Measurements from ENCODE around the gene MAP3K14.

The MAP3K14 gene

GRCh38 chr17:45326626-45327025 lies 9.8 kb upstream of the MAP3K14 start:
- no peak overlapping the region for H3K9ac ChIP-seq (ENCODE audit: low read length)
- no peak overlapping the region for H2AFZ ChIP-seq (ENCODE audit: insufficient read depth, low read length, poor library complexity)
- no peak overlapping the region for H3K14ac ChIP-seq (ENCODE audit: low read length)
- no peak overlapping the region for H3K27ac ChIP-seq (ENCODE audit: low read depth, low read length)
- H3K79me2 ChIP-seq (ENCODE audit: control insufficient read depth, insufficient read depth, low read length, poor library complexity), result no peaks in the 10 kb centered on the region
- H4K12ac ChIP-seq (ENCODE audit: low read depth, low read length), result no peak overlapping the region
- no peaks in the 10 kb centered on the region for H3K36me3 ChIP-seq (ENCODE audit: control insufficient read depth in 1 of 2, insufficient read depth in 2 of 2, low read length in 2 of 2)
- peak; percentile 80 to 96 for DNase-seq
- H2BK5ac ChIP-seq (ENCODE audit: low read depth, low read length, poor library complexity), result no peak overlapping the region
- H4K8ac ChIP-seq (ENCODE audit: low read depth, low read length), result no peak overlapping the region
- no CpG with 5 or more reads among the region's 7 CpGs for WGBS (ENCODE audit: extremely low coverage, insufficient coverage, insufficient read length)
- H3K4me2 ChIP-seq (ENCODE audit: low read length), result no peak overlapping the region
- no peak overlapping the region for H2BK120ac ChIP-seq (ENCODE audit: insufficient read depth, low read length, poor library complexity)
- no peak overlapping the region for H3K4me3 ChIP-seq (ENCODE audit: low read depth, low read length)
- no peak overlapping the region for H2BK12ac ChIP-seq (ENCODE audit: low read length)
- no peak overlapping the region for H2AK5ac ChIP-seq (ENCODE audit: low read length)
- H3K18ac ChIP-seq (ENCODE audit: low read length), result no peak overlapping the region
- no peak overlapping the region for H3K23ac ChIP-seq (ENCODE audit: low read length)
- H3K79me1 ChIP-seq (ENCODE audit: low read length), result no peaks in the 10 kb centered on the region
- no peaks in the 10 kb centered on the region for H3K4me1 ChIP-seq (ENCODE audit: control insufficient read depth in 1 of 2, insufficient read depth in 2 of 2, low read length in 2 of 2)
- H3K27me3 ChIP-seq (ENCODE audit: insufficient read depth, low read length), result no peaks in the 10 kb centered on the region
- H4K91ac ChIP-seq (ENCODE audit: low read depth, low read length), result no peak overlapping the region
- no peaks in the 10 kb centered on the region for H3K9me3 ChIP-seq (ENCODE audit: insufficient read depth, low read depth, low read length)
- H3K4ac ChIP-seq (ENCODE audit: low read depth, low read length), result no peak overlapping the region

DNA sequence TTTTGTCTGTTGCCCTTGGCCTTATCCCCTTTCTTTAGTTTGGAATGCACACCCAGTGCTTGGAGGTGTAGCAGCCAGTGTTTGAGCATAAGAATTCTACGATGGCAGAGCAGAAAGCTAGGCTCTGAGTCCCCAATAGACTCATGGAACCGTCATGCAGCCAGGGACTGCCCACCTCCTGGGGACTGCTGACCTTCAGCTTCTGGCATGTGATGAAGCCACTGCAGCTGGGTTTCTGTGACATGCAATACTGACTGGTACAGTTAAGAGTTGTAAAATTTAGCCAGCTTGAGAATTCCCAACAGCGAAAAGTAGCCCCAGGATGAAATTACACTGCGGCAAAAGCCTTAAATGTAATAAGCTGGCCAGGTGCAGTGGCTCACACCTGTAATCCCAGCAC lies 9.0 kb upstream of the MAP3K14 start:
- Histone ChIP-seq H3K4me1 (ENCODE audit: control insufficient read depth in 1 of 2, insufficient read depth in 2 of 2, low read length in 2 of 2) (peaks cover 3 to 6% of the 10 kb centered on the region in 2 experiments), H3K4me2 (ENCODE audit: low read length) (no peak overlapping the region), H3K9ac (ENCODE audit: low read length) (no peak overlapping the region), H3K27me3 (ENCODE audit: insufficient read depth, low read length) (no peaks in the 10 kb centered on the region), H2AFZ (ENCODE audit: insufficient read depth, low read length, poor library complexity) (no peak overlapping the region), H2BK5ac (ENCODE audit: low read depth, low read length, poor library complexity) (no peak overlapping the region), H2BK12ac (ENCODE audit: low read length) (no peak overlapping the region), H3K9me3 (ENCODE audit: insufficient read depth, low read depth, low read length) (no peaks in the 10 kb centered on the region), H3K14ac (ENCODE audit: low read length) (no peak overlapping the region), H2BK120ac (ENCODE audit: insufficient read depth, low read length, poor library complexity) (no peak overlapping the region), H3K4ac (ENCODE audit: low read depth, low read length) (no peak overlapping the region), H3K4me3 (ENCODE audit: low read depth, low read length) (no peak overlapping the region), H2AK5ac (ENCODE audit: low read length) (no peak overlapping the region), H4K91ac (ENCODE audit: low read depth, low read length) (no peak overlapping the region), H4K8ac (ENCODE audit: low read depth, low read length) (no peak overlapping the region), H4K12ac (ENCODE audit: low read depth, low read length) (no peak overlapping the region), H3K36me3 (ENCODE audit: control insufficient read depth in 1 of 2, insufficient read depth in 2 of 2, low read length in 2 of 2) (no peaks in the 10 kb centered on the region), H3K79me2 (ENCODE audit: control insufficient read depth, insufficient read depth, low read length, poor library complexity) (no peaks in the 10 kb centered on the region), H3K27ac (ENCODE audit: low read depth, low read length) (no peak overlapping the region), H3K79me1 (ENCODE audit: low read length) (no peaks in the 10 kb centered on the region), H3K18ac (ENCODE audit: low read length) (no peak overlapping the region), H3K23ac (ENCODE audit: low read length) (no peak overlapping the region)
- peak; percentile 91 to 96 for DNase-seq
- no CpG with 5 or more reads among the region's 4 CpGs for WGBS (ENCODE audit: extremely low coverage, insufficient coverage, insufficient read length)

DNA sequence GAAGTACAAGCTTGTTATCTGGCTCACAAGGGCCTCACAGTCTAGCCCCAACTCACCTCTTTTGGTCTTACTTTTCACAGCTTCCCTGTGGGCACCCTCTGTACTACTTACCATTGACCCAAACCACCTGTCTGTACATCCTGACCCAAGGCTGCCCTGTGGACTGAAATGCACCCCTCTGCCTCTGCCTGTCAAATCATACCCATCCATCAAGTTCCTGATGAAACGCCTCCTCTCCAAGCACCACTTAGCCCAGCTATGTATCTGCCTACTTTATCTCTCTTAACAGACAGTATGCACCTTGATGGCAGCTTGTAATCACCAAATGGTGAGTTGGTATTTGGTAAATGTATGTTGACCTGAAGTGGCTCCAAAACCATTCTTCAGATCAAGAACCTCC lies 7.5 kb upstream of the MAP3K14 start:
- no peaks in the 10 kb centered on the region for H3K27me3 ChIP-seq (ENCODE audit: insufficient read depth, low read length)
- H2AK5ac ChIP-seq (ENCODE audit: low read length), result no peak overlapping the region
- H3K23ac ChIP-seq (ENCODE audit: low read length), result no peak overlapping the region
- no peak overlapping the region for H3K4ac ChIP-seq (ENCODE audit: low read depth, low read length)
- H3K9me3 ChIP-seq (ENCODE audit: insufficient read depth, low read depth, low read length), result no peaks in the 10 kb centered on the region
- no peak overlapping the region for H2BK120ac ChIP-seq (ENCODE audit: insufficient read depth, low read length, poor library complexity)
- H3K18ac ChIP-seq (ENCODE audit: low read length), result no peak overlapping the region
- no peak overlapping the region for H3K27ac ChIP-seq (ENCODE audit: low read depth, low read length)
- WGBS (ENCODE audit: extremely low coverage, insufficient coverage, insufficient read length), result no CpG with 5 or more reads among the region's 1 CpG
- H4K91ac ChIP-seq (ENCODE audit: low read depth, low read length), result no peak overlapping the region
- H2BK5ac ChIP-seq (ENCODE audit: low read depth, low read length, poor library complexity), result no peak overlapping the region
- no peak for DNase-seq
- H3K4me1 ChIP-seq (ENCODE audit: control insufficient read depth in 1 of 2, insufficient read depth in 2 of 2, low read length in 2 of 2), result peaks cover 6 to 15% of the 10 kb centered on the region in 2 experiments
- no peak overlapping the region for H2AFZ ChIP-seq (ENCODE audit: insufficient read depth, low read length, poor library complexity)
- no peak overlapping the region for H4K12ac ChIP-seq (ENCODE audit: low read depth, low read length)
- no peaks in the 10 kb centered on the region for H3K36me3 ChIP-seq (ENCODE audit: control insufficient read depth in 1 of 2, insufficient read depth in 2 of 2, low read length in 2 of 2)
- no peak overlapping the region for H3K9ac ChIP-seq (ENCODE audit: low read length)
- no peak overlapping the region for H2BK12ac ChIP-seq (ENCODE audit: low read length)
- no peaks in the 10 kb centered on the region for H3K79me2 ChIP-seq (ENCODE audit: control insufficient read depth, insufficient read depth, low read length, poor library complexity)
- no peak overlapping the region for H4K8ac ChIP-seq (ENCODE audit: low read depth, low read length)
- no peak overlapping the region for H3K4me3 ChIP-seq (ENCODE audit: low read depth, low read length)
- H3K79me1 ChIP-seq (ENCODE audit: low read length), result no peaks in the 10 kb centered on the region
- H3K4me2 ChIP-seq (ENCODE audit: low read length), result no peak overlapping the region
- H3K14ac ChIP-seq (ENCODE audit: low read length), result no peak overlapping the region

GRCh38 chr17:45322168-45322567 lies 5.3 kb upstream of the MAP3K14 start:
- no peak overlapping the region for H2BK120ac ChIP-seq (ENCODE audit: insufficient read depth, low read length, poor library complexity)
- no peak overlapping the region for H3K4me2 ChIP-seq (ENCODE audit: low read length)
- no peaks in the 10 kb centered on the region for H3K27me3 ChIP-seq (ENCODE audit: insufficient read depth, low read length)
- H3K9ac ChIP-seq (ENCODE audit: low read length), result no peak overlapping the region
- no peak overlapping the region for H2AK5ac ChIP-seq (ENCODE audit: low read length)
- H3K79me2 ChIP-seq (ENCODE audit: control insufficient read depth, insufficient read depth, low read length, poor library complexity), result peaks cover 2% of the 10 kb centered on the region
- no CpG with 5 or more reads among the region's 2 CpGs for WGBS (ENCODE audit: extremely low coverage, insufficient coverage, insufficient read length)
- peaks cover 9 to 24% of the 10 kb centered on the region in 2 experiments for H3K4me1 ChIP-seq (ENCODE audit: control insufficient read depth in 1 of 2, insufficient read depth in 2 of 2, low read length in 2 of 2)
- H4K8ac ChIP-seq (ENCODE audit: low read depth, low read length), result no peak overlapping the region
- no peak overlapping the region for H3K27ac ChIP-seq (ENCODE audit: low read depth, low read length)
- no peak overlapping the region for H2AFZ ChIP-seq (ENCODE audit: insufficient read depth, low read length, poor library complexity)
- no peak overlapping the region for H4K91ac ChIP-seq (ENCODE audit: low read depth, low read length)
- no peaks in the 10 kb centered on the region for H3K36me3 ChIP-seq (ENCODE audit: control insufficient read depth in 1 of 2, insufficient read depth in 2 of 2, low read length in 2 of 2)
- no peak overlapping the region for H3K4me3 ChIP-seq (ENCODE audit: low read depth, low read length)
- H4K12ac ChIP-seq (ENCODE audit: low read depth, low read length), result no peak overlapping the region
- no peak overlapping the region for H3K18ac ChIP-seq (ENCODE audit: low read length)
- DNase-seq, result no peak
- no peak overlapping the region for H2BK12ac ChIP-seq (ENCODE audit: low read length)
- no peak overlapping the region for H3K14ac ChIP-seq (ENCODE audit: low read length)
- H3K79me1 ChIP-seq (ENCODE audit: low read length), result peaks cover 3% of the 10 kb centered on the region
- no peak overlapping the region for H3K23ac ChIP-seq (ENCODE audit: low read length)
- H3K4ac ChIP-seq (ENCODE audit: low read depth, low read length), result no peak overlapping the region
- no peak overlapping the region for H2BK5ac ChIP-seq (ENCODE audit: low read depth, low read length, poor library complexity)
- H3K9me3 ChIP-seq (ENCODE audit: insufficient read depth, low read depth, low read length), result no peaks in the 10 kb centered on the region
